OCI-LY3 (cell line): Measurements from ENCODE around the gene NR3C1.
"Not testable (repeated sequence)": the region's sequence is repeated elsewhere in the genome, so short reads cannot be mapped to it uniquely, and the experiment has no call there.

Source experiments
- CTCF ChIP-seq: fragments of 200-600, 300-600 bp; sonication (generic); IDR thresholded peaks from 2 replicates; pipeline ENCODE4 v1.5.1; 2014; ENCODE audit warnings: antibody characterized with exemption, low read length, low read depth
- EZH2phosphoT487 ChIP-seq: fragments of 200-600 bp; shearing (Covaris generic); IDR thresholded peaks from 2 replicates; pipeline ENCODE4 v1.6.1; 2018; ENCODE audit warnings: antibody characterized with exemption, mixed run types, low read depth

GRCh38 chr5:143322931-143323630, 80.4 kb downstream of the NR3C1 start:
- TF ChIP-seq CTCF, EZH2phosphoT487: not testable (repeated sequence)
